Cardiac fibroblast (primary cell): Measurements from ENCODE around the gene CDH23.

ENCODE experiments used
- DNase-seq, 2 donors: peaks; one replicate each; pipeline versions ENCODE4 v3.0.0 to v3.0.0-alpha.2; 2010; ENCODE audit warnings: low read depth in 2 of 2
- H3K4me3 ChIP-seq, 2 donors: replicated peaks in 1 of 2; 1 replicate in 1 of 2; 2 replicates in 1 of 2; pipeline ENCODE4 v1.5.1; 2011; ENCODE audit warnings: low read depth in 2 of 2, low read length in 2 of 2, mild to moderate bottlenecking in 2 of 2, moderate library complexity in 1 of 2
- CTCF ChIP-seq: IDR thresholded peaks from one replicate; pipeline ENCODE4 v1.5.1; 2011; ENCODE audit warnings: low read depth, mild to moderate bottlenecking, low read length, inconsistent platforms

The CDH23 gene

GRCh38 chr10:71532878-71533277 is 136.2 kb downstream of the CDH23 start:
- no peak for TF ChIP-seq CTCF
- no peak overlapping the region for H3K4me3 ChIP-seq
- DNase-seq = no peak

GRCh38 chr10:71533936-71534335 is 137.2 kb downstream of the CDH23 start:
- H3K4me3 ChIP-seq = no peak overlapping the region
- no peak for TF ChIP-seq CTCF
- no peak for DNase-seq

GRCh38 chr10:71534568-71535194 is 138.0 kb downstream of the CDH23 start:
- no peak for TF ChIP-seq CTCF
- no peak overlapping the region for H3K4me3 ChIP-seq
- DNase-seq = no peak

- no peak for TF ChIP-seq CTCF
- DNase-seq = peak in 1 of 2 donors; percentile 42
- no peak overlapping the region for H3K4me3 ChIP-seq
Measured at GRCh38 chr10:71536332-71536731, 139.6 kb downstream of the CDH23 start.

GRCh38 chr10:71537125-71537524 is 140.4 kb downstream of the CDH23 start:
- no peak for TF ChIP-seq CTCF
- no peak overlapping the region for H3K4me3 ChIP-seq
- no peak for DNase-seq

GRCh38 chr10:71537681-71538080 is 141.0 kb downstream of the CDH23 start:
- TF ChIP-seq CTCF = no peak
- no peak for DNase-seq
- no peak overlapping the region for H3K4me3 ChIP-seq

GRCh38 chr10:71538608-71539260 is 142.0 kb downstream of the CDH23 start:
- DNase-seq = no peak
- H3K4me3 ChIP-seq = no peak overlapping the region
- no peak for TF ChIP-seq CTCF
